Stromal cell of bone marrow (primary cell): ENCODE measurements around the gene CHD1L.
A peak's percentile ranks its signal among the peaks of the same experiment; 100 is the strongest.
"Not testable (repeated sequence)": the region's sequence is repeated elsewhere in the genome, so short reads cannot be mapped to it uniquely, and the experiment has no call there.

Experiments
- DNase-seq: peaks from one replicate; pipeline ENCODE4 v3.0.0-alpha.2; 2012; ENCODE audit warnings: low read depth

The CHD1L gene

DNA sequence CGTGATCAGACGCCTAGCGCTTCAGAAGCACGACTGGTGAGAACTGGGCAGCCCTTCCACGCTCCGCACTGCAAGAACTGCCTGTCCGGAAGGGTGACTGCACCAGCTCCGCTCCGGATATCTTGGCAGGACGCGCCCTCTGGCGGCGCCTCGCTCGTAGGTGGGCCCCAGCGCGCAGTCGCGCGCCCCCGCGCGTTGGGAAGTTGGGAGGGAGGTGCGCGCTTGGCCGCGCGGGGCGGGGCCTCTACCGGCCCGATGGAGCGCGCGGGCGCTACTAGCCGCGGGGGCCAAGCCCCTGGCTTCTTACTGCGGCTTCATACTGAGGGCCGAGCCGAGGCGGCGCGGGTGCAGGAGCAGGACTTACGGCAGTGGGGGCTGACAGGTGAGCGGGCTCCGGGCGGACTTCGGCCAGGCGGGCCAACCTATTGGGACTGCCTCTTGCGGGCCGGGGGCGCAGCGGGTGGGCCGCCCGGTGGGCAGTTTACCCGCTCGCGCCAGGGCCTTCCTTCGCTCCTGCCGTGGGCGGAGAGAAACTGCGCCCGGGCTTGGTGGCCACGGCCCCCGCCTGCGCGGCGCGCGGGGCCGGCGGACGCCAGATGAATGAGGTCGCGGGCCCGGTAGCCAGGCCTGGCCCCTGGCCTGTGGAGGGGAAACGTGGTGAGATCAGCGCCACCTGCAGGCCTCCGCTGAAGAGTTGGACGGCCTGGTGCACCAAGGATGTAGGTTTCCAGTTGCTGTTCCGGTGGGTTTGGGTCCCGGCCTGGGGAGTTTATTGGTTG lies at the start of gene CHD1L:
Gene CHD1L (plus strand): TSS at position 236 of the 779 bp plus-strand sequence. CDS start 20 bp downstream, at position 256.
- DNase-seq: peak; percentile 92

DNA sequence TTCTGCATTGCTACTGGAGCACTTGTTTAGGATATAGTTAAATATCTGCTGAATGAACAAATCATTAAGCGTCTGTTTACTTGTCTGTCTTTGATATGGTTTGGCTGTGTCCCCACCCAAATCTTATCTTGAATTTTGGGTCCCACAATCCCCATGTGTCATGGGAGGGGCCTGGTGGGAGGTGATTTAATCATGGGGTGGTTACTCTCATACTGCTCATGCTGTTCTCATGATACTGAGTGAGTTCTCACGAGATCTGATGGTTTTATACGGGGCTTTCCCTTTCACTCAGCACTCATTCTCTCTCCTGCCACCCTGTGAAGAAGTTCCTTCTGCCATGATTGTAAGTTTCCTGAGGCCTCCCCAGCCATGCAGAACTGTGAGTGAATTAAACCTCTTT lies 45.2 kb upstream of the CHD1L start:
- not testable (repeated sequence) for DNase-seq

DNA sequence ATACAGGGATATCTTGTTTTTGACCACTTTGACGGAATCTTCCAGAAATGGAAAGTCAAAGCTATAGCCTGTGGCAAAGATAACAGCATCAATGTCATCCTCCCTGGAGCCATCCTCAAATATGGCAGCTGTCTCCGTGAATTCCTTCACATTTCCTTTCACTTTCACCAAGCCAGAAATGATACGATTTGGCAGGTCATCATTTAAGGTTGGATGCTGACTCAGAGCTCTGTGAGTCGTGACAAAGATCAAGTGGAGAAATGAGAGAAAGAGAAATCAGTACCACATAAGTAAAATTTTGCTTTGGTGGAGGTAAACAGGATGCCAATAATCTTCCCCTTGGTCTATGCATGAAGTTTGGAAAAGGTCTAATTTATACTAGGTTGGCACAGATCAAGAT lies 41.2 kb upstream of the CHD1L start:
- DNase-seq: peak; percentile 11

DNA sequence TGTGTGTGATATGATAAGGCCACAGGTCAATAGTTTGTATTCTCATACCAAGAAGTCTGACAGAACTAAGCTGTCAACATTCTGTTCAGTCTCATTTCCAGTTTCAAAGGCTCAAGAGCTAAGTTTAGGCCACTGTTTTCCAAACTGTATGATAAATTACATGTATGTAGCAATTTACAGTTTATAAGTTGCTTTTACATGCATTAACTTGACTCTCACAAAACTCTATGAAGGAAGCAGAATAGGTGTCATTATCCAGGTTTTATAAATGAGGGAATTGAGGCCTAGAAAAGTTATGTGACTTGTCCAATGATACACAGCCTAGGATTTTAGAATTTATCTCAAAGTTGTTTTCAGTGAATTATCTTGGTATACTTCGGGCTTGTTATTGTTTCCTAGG lies 40.7 kb upstream of the CHD1L start:
- DNase-seq: no peak

DNA sequence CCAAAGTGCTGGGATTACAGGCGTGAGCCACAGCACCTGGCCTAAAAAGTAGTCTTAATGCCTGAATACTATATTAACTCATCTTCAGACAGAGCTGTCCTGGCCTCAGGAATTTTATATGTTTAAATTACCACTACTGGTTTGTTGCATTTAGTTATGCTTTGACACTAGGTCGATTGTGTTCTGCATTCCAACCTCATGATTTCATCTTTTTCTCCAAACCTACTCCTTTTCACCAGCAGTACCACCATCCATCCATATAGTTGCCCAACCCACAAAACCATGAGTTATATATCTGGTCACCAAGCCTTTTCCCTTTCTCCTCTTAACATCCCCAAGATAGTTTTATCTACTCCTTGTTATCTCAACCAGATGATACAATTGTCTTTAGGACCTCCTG lies 39.9 kb upstream of the CHD1L start:
- DNase-seq: no peak

DNA sequence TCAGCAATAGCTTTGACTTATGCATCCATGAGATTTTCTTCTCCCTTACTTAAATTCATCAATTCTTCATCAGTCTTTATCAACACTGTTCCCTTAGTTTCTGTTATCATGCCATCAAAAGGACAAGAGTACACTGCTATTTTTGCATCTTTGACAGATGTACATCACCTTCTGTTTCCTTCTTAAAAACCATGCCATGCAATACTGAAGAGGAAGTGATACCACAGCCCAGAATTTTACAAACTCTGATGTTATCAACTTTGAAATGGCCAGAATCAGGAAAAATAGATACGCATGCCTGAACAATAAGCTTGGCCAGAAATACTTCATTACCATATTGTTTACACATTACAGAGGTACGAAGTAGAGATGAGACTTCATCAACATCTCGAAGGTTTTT lies 38.4 kb upstream of the CHD1L start:
- DNase-seq: no peak

DNA sequence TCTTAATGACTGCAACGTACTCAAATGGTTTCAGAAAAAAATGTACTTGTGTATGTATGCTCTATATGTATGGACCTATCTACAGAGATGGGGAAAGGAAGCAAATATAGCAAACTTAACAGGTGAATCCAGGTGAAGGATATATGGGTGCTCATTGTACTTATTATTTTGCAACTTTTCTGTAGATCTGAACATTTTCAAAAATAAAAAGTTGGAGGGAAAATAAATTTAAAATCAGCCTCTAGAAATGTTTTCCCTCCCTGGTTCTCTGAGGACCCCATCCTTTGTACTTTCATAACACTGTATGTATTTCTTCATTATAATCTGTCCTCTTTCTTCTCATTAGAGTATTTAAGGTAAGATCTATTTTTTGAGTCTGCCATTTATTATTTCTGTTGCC lies 35.3 kb upstream of the CHD1L start:
- no peak for DNase-seq

DNA sequence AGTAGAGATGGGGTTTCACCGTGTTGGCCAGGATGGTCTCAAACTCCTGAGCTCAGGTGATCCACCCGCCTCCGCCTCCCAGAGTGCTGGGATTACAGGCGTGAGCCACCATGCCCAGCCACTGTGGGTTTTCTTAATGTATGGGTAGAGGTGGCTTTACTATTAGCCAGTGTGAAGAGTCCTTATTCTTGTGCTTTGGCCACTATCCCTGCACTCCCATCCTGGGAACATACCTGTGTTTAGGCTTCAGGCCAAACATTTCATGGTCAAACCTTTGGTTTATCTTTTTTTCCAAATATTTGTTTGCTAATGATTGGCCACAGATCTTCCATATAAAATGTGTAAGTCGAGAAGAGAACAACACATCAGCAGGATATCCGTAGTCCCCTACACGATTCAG lies 33.9 kb upstream of the CHD1L start:
- DNase-seq: no peak

DNA sequence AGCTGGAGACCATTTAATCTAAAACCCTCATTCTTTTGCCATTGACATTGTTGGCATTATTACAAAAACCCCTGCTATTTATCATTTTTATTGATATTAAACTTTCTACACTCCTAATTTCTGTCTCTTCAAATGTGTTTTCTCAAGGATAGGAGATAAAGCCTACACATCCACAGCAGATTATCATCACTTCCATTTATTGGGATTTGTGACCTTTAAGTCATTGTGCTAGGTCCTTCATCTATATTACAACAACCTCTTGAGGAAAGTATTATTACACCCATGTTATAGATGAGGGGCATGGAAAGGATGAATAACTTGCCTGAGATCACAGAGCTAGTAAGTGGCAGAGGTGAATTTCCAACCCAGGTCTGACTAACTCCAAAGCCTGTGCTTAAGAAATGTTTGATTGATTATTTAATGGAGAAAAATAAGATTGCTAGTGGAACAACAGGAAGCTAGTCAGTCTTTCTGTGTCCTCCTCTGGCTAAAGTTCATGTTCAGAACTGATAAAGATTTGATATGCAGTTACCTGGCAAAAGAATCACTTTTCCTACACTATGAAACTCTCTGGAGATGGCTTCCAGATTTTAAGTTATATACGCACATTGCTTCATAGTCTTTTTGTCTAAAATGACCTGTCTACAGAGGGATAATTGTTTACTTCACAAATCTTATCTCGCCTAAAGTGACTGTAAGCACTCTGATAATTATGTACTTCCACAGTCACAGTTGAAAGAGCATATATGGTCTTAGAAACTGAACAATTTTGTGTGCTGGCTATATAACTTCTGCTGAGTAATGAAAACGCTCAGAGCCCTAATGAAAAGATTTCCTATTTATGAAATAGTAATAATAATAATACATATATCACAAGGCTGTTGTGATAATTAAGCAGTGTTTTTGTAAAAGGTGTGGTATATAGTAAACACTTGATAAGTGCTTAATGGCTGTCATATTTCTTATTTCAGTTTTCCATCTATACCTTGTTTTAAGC lies 32.4 kb upstream of the CHD1L start:
- DNase-seq: no peak

DNA sequence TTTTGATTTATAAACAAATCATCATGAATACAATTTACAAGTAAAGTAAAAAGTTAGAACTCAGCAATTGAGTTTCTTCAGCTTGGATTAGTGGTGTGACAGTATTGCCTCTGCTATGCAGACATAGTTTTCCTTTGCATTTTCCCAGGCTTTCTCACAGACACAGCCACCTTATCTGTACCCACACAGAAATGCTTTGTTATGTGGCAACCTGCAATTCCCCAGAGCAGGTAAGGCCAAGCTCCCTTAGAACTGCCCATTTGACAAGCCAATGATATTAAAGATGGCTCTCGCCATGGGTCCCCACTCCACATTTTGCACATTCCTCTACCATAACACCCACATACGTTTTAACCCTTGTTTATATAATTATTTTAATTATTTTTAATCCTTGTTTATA lies 31.5 kb upstream of the CHD1L start:
- DNase-seq: no peak

DNA sequence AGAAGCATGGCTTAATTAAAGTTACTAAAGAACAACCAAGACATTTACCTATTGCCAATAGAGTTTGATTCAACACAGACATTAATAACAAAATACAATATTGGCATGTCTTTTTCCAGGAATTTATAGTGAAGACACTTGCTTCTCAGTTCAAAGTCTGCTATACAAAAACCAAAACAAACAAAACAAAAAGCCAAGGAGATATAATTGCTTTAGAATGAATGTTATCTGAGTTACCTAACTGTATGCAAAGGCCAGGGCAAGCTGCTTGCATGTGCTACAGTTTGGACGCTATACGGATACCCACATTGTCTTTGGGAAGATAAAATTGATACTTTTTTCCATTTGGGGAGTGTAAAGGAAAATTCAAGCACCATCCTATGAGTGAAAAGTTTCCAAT lies 30.9 kb upstream of the CHD1L start:
- no peak for DNase-seq

DNA sequence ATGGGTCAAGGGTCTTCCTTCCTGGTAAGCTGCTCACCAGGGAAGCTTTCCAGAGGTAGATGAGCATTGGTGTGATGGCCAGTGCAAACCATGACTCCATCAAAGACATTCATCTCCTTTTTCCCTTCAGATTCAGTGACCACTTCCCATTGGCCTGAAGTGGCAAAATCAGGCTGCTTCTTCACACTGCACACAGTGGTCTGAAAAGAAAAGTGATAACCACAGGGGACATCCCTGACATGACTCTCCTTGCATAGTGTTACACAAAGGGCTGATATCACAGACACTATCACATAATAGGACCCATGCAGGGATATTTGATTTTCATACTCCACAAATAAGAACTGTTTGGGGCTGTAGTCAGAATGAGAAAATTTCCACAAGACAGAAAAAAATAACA lies 29.2 kb upstream of the CHD1L start:
- DNase-seq: no peak

DNA sequence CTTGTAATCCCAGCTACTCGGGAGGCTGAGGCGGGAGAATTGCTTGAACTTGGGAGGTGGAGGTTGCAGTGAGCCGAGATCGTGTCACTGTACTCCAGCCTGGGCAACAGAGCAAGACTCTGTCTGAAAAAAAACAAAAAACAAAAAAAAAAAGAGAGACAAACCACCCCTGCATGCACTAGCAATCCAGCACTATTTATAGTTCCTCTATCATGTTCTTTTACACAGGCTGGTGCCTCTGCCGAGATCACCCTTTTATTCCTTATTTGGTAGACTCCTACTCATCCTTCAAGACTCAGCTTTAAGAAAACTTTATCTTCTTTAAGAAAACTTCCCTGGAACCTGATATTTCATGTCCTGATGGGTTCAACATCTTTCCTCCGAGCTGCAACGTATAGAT lies 28.2 kb upstream of the CHD1L start:
- no peak for DNase-seq

DNA sequence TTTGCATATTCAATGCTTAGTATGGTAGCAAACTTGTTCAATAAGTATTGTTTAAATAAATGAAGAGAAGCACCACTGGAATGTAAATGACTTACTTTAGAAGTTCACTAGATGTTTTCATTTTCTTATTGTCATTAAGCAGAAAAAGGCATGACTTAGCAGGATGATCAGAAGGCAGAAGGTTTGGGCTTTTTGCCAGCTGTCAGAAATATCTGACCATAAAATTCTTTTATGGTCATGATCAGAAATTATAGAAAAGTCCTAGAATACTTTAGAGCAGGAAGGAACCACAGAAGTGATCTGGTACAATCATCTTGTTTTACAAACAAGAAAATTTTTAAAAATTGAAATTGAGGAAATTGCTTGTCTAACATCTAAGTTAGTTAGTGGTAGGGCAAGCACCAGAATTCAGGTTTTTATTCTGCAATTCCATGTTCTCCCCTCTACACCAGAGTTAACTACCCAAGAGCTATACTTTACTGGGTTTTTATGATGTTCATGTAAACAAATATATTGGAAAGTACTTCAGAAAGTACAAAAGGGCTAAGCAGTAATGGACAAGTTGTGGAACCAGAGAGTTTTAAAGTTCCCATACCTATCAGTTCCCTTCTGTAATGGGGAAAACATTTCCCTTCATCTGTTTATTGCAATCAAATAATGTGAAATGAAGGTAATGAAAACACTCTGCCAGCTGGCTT lies 27.5 kb upstream of the CHD1L start:
- no peak for DNase-seq

DNA sequence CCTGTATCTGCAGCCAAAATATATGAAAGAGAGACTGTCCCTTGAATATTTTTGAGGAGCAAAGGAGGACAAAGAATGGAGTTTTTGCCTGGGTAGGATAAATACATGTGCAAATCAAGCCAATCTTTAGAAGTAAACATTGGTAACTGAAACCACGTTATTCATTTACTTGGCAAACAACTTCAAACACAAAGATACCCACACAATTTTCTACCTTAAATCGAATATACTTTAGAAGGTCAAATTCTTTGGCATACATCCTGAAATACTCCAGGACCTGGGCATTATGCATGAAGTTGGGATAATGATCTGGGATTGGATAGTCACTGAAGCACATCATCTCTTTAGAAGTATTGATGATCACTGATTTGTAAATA lies 27.0 kb upstream of the CHD1L start:
- no peak for DNase-seq

DNA sequence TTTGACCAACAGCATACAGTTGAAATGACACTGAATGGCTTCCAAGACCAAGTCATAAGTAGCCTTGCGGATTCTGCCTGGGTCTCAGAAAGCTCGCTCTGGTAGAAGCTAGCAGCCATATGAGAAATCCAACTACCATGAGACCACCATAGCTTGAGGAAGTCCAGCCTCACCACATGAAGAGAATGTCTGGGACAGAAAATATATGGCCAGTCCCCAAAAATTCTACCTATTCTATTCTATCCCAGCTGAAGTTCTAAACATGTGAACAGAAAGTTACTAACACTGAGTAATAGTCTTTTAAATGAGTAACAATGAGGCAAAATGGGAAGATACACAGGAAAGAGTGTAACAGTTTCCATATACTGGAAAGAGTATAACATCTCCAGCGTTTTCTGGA lies 26.4 kb upstream of the CHD1L start:
- no peak for DNase-seq

DNA sequence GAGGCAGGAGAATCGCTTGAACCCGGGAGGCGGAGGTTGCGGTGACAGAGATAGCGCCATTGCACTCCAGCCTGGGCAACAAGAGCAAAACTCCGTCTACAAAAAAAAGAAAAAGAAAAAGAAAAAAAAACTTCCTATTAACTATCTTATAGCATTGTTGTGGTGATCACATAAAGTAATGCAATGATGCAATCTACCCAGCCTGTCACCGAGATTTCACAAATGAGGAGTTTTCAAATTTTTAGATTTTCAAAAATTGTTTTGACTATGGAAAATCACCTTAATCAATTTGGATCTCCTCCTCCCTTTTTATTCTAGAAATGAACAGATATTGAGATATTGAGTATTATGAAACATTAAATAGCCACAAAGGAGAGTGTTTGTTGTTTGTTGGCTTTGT lies 25.3 kb upstream of the CHD1L start:
- no peak for DNase-seq

DNA sequence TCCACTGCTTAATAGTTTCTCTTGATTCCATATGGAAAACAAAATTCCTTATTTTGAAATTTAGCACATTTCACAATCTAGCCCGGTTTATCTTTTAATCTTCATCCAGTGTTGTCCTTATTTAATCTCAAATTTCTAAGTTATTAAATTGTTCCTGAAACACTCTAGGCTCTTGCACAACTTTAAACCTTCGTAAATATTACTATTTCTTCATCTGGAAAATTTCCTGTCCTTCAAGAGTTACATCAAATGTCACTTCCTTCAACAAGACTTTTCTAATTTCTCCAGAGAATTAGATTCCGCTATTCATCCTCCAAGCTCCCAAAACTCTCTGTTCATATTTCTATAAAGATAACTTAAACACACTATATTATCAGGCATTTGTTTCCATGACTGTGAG lies 23.9 kb upstream of the CHD1L start:
- DNase-seq: no peak

DNA sequence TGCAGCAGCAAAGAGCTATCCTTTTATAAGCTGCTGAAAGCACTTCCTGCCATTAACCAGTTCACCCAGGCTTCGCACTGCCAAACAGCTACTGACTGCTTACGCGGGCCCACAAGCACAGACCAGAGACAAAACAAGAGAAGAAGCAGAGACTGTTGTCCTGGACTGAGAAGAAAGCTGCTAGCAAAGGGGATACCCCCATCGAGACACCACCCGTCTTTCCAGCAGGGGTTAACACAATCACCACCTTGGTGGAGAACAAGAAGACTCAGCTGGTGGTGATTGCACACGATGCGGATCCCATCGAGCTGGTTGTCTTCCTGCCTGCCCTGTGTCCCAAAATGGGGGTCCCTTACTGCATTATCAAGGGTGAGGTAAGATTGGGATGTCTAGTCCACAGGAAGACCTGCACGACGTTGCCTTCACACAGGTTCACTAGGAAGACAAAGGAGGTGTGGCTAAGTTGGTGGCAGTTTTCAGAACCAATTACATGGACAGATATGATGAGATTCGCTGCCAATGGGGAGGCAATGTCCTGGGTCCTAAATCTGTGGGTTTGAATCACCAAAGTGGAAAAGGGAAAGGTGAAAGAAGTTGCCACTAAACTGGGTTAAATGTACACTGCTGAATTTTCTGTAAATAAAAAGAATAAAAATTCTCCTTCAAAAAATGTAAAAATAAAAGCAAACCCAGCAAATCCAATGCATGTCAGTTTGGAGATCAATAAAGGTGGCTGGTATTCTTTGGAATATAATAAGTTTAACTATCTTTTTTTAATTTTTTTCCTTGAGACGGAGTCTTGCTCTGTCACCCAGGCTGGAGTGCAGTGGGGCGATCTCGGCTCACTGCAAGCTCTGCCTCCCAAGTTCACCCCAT lies 18.5 kb upstream of the CHD1L start:
- DNase-seq: no peak

DNA sequence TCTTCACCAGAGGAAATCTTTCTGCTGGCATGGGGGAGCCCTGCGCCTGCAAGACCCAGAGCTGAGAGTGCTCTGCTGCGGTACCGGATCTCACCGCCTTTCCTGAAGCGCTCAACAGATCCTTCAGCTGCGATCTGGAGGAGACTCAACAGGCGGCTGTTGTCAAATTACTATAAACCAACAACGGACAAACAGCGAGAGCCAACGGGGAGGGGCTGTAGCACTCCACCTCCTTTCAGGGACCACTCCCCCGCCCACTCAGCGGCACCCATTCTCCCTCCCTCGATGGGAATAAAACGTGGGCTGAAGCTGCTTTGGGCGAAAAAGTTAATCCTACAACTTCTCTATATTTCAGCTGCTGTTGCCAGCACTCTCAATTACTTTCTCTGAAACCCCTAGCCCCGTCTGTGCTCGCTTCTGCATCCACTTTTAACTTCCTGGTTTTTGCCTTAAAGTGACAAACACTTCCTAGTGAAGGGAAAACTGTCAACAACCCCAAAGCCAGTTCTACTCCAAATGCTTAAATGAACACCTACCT lies 17.2 kb upstream of the CHD1L start, which contains the start of gene FMO5:
Gene FMO5 (minus strand): TSS at position 147 of the 538 bp plus-strand sequence. CDS start 310 bp downstream, outside the sequence.
- DNase-seq: peak; percentile 45

DNA sequence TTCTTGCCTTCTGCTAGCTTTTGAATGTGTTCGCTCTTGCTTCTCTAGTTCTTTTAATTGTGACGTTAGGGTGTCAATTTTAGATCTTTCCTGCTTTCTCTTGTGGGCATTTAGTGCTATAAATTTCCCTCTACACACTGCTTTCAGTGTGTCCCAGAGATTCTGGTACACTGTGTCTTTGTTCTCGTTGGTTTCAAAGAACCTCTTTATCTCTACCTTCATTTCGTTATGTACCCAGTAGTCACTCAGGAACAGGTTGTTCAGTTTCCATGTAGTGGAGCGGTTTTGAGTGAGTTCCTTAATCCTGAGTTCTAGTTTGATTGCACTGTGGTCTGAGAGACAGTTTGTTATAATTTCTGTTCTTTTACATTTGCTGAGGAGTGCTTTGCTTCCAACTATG lies 11.5 kb upstream of the CHD1L start:
- DNase-seq: not testable (repeated sequence)
